HepG2 (cell line): ENCODE results near the gene ANKUB1. TPM values are rescaled to one million over a fixed set of nuclear protein-coding genes. Genes with fewer than 3 reads are reported as not detected.

Source experiments
- ATF5 ChIP-seq: sonication (generic); formaldehyde crosslinking; IDR thresholded peaks from 2 replicates; pipeline ENCODE4 v1.4.0; 2020; ENCODE audit warnings: mild to moderate bottlenecking, low read depth, missing genetic modification reagents
- GLMP ChIP-seq: sonication (generic); formaldehyde crosslinking; IDR thresholded peaks from 2 replicates; pipeline ENCODE4 v1.9.0; 2021; ENCODE audit warnings: missing genetic modification reagents, mild to moderate bottlenecking, borderline replicate concordance
- HOXD1 ChIP-seq: sonication (generic); formaldehyde crosslinking; IDR thresholded peaks from 2 replicates; pipeline ENCODE4 v1.5.0; 2020; ENCODE audit warnings: missing genetic modification reagents
- JUND ChIP-seq: sonication (generic); formaldehyde crosslinking; IDR thresholded peaks from 2 replicates; pipeline ENCODE4 v1.8.0; 2022; ENCODE audit warnings: mild to moderate bottlenecking, missing genetic modification reagents
- PAF1 ChIP-seq: IDR thresholded peaks from 2 replicates; pipeline ENCODE4 v1.6.1; 2016; ENCODE audit warnings: missing genetic modification reagents, missing compliant biosample characterization
- PBX2 ChIP-seq: IDR thresholded peaks from 2 replicates; pipeline ENCODE4 v1.6.1; 2016; ENCODE audit warnings: control low read depth
- PCBP2 ChIP-seq: fragments of 200-400 bp; formaldehyde crosslinking; optimal IDR thresholded peaks from 2 replicates; pipeline ENCODE3; 2018; ENCODE audit warnings: low read length, low read depth; ENCODE audit not compliant: poor library complexity, severe bottlenecking
- POLR2G ChIP-seq: fragments of 200-400 bp; formaldehyde crosslinking; IDR thresholded peaks from 2 replicates; pipeline ENCODE4 v1.6.1; 2018; ENCODE audit warnings: mild to moderate bottlenecking, low read depth, low read length, moderate library complexity
- RNF2 ChIP-seq: fragments of 450-650 bp; conservative IDR thresholded peaks from 2 replicates; pipeline ENCODE4 v1.6.1; 2016; ENCODE audit warnings: low read depth
- SNAPC4 ChIP-seq: sonication (generic); formaldehyde crosslinking; IDR thresholded peaks from 2 replicates; pipeline ENCODE4 v1.4.0; 2020; ENCODE audit warnings: mild to moderate bottlenecking, missing genetic modification reagents
- TFE3 ChIP-seq: IDR thresholded peaks from 2 replicates; pipeline ENCODE4 v1.6.1; 2016
- TOPORS ChIP-seq: sonication (generic); formaldehyde crosslinking; IDR thresholded peaks from 2 replicates; pipeline ENCODE4 v1.8.0; 2023; ENCODE audit warnings: mild to moderate bottlenecking, missing genetic modification reagents
- ZBTB7B ChIP-seq: sonication (generic); formaldehyde crosslinking; IDR thresholded peaks from 2 replicates; pipeline ENCODE4 v1.4.0; 2020; ENCODE audit warnings: missing genetic modification reagents
- ZNF20 ChIP-seq: sonication (generic); formaldehyde crosslinking; IDR thresholded peaks from 2 replicates; pipeline ENCODE4 v1.4.0; 2020; ENCODE audit warnings: mild to moderate bottlenecking, moderate library complexity, missing genetic modification reagents
- ZNF34 ChIP-seq: sonication (generic); formaldehyde crosslinking; IDR thresholded peaks from 2 replicates; pipeline ENCODE4 v1.4.0; 2020; ENCODE audit warnings: mild to moderate bottlenecking, missing genetic modification reagents, borderline replicate concordance
- ZNF547 ChIP-seq: sonication (generic); formaldehyde crosslinking; IDR thresholded peaks from 2 replicates; pipeline ENCODE4 v1.5.1; 2020; ENCODE audit warnings: mild to moderate bottlenecking, missing genetic modification reagents
- ZNF556 ChIP-seq: sonication (generic); formaldehyde crosslinking; IDR thresholded peaks from 2 replicates; pipeline ENCODE4 v1.4.0; 2020; ENCODE audit warnings: mild to moderate bottlenecking, missing genetic modification reagents, borderline replicate concordance
- ZNF562 ChIP-seq: sonication (generic); formaldehyde crosslinking; IDR thresholded peaks from 2 replicates; pipeline ENCODE4 v1.8.0; 2022; ENCODE audit warnings: missing genetic modification reagents, borderline replicate concordance
- ZNF776 ChIP-seq: sonication (generic); formaldehyde crosslinking; IDR thresholded peaks from 2 replicates; pipeline ENCODE4 v1.4.0; 2020; ENCODE audit warnings: mild to moderate bottlenecking, missing genetic modification reagents
- ZNF883 ChIP-seq: sonication (generic); formaldehyde crosslinking; IDR thresholded peaks from 2 replicates; pipeline ENCODE4 v1.5.1; 2020; ENCODE audit warnings: mild to moderate bottlenecking, missing genetic modification reagents; ENCODE audit errors: not compliant biosample characterization
- polyA plus RNA-seq, 8 experiments: library from polyadenylated mRNA; depleted of rRNA in 3 of 8; stranded (reverse) in 7 of 8; unstranded in 1 of 8; fragments of >200 nt; fragmentation: Illumina TruSeq in 4 of 8; extraction: Trizol in 4 of 8; gene quantifications; 2 replicates each; pipeline versions ENCODE4 v1.2.1 to v1.2.3, GENCODE V29; 2011 to 2016; ENCODE audit warnings: low read depth in 4 of 8, missing spikeins in 1 of 8, mixed read lengths in 1 of 8; ENCODE audit not compliant: insufficient read depth in 1 of 8
- total RNA-seq, 5 experiments: library from RNA; depleted of rRNA; stranded (reverse); fragments of >200 nt; fragmentation: Illumina TruSeq; extraction: Trizol; gene quantifications; 2 replicates each; pipeline ENCODE4 v1.2.3, GENCODE V29; 2016; ENCODE audit warnings: low read depth in 1 of 5

Gene ANKUB1
- total and polyA plus RNA-seq, 2 of the 13 experiments (the other 11 are each of a cell fraction or from before 2014, with no cell fraction given): not detected

GRCh38 chr3:149813367-149814281 lies 21.3 kb upstream of the ANKUB1 start (continued):
- TF ChIP-seq SNAPC4 (CRISPR knock-in tag): no peak
- TF ChIP-seq HOXD1 (CRISPR knock-in tag): no peak
- TF ChIP-seq RNF2: no peak
- TF ChIP-seq TFE3 (CRISPR knock-in tag): no peak
- 0 out of 2 replicates have a peak, but pooled peaks have one; percentile 9 for TF ChIP-seq ZNF20 (CRISPR knock-in tag)
- TF ChIP-seq ZNF547: no peak
- no peak for TF ChIP-seq ZBTB7B (CRISPR knock-in tag)
- no peak for TF ChIP-seq TOPORS
- no peak for TF ChIP-seq ZNF883 (CRISPR knock-in tag)
- no peak for TF ChIP-seq GLMP
- TF ChIP-seq PCBP2: no peak
- TF ChIP-seq PAF1 (CRISPR knock-in tag): no peak
- no peak for TF ChIP-seq JUND (CRISPR knock-in tag)
- TF ChIP-seq ZNF556 (CRISPR knock-in tag): no peak
- no peak for TF ChIP-seq PBX2
- no peak for TF ChIP-seq ZNF562
- no peak for TF ChIP-seq ZNF776 (CRISPR knock-in tag)
- no peak for TF ChIP-seq ATF5 (CRISPR knock-in tag)
- no peak for TF ChIP-seq POLR2G
- 0 out of 2 replicates have a peak, but pooled peaks have one; percentile 49 for TF ChIP-seq ZNF34 (CRISPR knock-in tag)
